TTC549 (cell line): Measurements from ENCODE around the gene CMTM8.

Experiments used
- FAIRE-seq: peaks from 2 replicates; lab custom pipeline; 2012; peaks lifted over from hg19 to GRCh38; lab: Jason Lieb, UNC

Gene CMTM8

DNA sequence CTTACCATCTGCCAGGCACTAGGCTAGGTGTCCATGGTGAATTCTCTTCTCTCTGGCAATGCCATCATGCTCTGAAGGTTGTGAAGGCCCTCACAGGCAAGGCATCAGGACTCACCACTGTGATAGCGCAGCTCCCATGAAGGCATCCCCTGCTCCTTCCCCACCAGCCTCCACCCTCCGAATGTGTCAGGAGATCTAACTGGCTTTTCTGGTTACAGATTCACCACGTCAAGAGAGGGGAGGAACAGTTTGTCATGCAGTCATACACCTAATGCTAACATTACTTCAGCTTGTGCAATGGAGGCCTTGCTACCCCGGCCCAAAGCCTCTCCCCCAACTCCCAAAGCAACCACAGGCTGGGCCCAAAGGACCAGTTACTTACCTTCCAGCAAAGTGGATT lies 8.9 kb upstream of the CMTM8 start:
- no peak for FAIRE-seq

DNA sequence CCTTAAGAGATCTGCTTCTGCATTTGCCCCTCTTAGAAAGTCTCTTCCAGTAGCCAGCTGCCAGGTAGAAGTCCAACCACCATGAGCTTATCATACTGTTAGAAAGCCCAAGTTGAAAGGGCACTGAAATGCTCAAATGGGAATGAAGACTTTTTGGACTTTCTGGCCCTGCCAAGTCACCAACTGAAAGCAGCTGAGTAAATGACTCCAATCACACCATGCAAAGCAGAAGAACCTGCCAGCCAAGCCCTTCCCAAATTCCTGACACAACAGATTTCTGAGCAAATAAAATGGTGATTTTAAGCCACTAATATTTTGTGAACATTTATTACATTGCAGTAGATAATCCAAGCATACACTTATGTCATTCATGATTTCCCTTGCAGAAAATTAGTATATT lies 2.1 kb upstream of the CMTM8 start:
- FAIRE-seq, result no peak

DNA sequence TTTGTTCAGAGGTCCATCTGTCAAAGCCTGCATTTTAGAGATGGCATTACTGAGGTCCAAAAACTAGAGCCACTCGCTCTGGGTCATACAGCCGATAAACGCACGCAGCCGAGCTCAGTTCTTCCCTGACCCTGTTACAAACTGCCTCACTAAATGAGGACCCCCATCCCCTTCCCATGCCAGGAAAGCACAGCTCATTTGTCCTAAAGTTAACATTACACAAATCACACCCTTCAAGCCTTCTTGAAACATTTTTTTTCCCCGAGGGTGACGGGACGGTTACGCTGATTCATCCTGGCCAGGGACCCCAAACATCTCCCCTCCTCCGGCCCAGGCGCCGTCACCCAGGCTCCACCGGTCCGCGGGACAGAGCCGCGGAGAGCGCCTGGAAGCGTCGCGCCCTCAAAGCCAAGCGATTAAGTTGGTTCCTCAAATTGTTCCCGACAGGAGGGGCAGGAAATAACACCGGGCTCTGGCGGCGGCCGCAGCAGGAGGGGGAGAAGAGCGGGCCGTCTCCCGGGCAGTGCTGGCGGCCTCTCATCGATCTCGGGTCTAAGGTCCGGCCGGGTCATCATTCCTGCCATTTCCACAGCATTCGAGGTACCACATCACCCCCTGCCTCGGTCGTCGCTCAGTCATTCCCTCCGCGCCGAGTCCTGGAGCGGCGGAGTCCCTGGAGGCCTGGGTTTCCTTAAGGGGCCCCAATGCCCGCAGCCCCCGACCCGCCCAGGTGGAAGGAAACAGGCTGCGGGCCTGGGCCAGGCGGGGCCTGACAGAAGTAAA lies 619 bp upstream of the CMTM8 start:
- FAIRE-seq, result no peak

DNA sequence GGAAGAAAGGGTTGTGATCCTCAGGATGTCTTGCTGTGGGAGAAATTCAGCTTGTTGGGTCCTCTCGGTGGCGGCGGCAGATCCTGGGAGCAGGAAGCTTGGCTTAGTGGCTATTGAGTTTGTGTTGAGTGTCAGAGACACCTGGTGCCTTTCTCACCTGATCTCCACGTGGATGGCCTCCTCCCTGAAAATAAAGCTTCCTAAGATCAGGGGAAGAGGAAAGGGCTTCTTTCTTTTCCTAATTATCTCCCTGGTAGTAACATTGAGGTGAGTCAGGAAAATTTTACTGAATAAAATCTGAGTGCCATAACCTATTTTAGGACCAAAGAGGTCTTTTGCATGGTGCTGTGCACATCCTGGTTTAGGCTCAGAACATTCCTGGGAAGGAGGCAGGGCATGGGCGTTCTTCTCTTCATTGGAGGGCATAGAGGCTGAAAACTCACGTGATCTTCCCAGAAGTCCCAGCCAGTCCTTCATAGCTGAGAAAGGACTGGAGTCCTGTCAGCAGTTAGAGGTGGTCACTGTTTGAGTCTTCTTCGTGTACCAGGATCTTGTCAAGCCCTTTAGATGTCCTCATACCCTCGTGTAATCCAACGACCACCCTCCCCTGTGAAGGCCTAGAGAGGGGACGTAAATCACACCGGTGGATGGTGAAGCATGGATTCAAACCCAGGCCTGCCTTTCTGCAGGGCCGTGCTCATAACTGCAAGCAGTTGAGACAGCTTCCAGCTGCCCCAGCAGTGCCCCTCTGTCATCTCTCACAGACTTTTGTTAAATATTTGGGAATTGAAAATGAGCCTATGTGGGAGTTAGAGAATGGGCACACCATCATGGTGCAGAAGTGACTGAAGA lies 1.1 kb downstream of the CMTM8 start:
- FAIRE-seq, result no peak

DNA sequence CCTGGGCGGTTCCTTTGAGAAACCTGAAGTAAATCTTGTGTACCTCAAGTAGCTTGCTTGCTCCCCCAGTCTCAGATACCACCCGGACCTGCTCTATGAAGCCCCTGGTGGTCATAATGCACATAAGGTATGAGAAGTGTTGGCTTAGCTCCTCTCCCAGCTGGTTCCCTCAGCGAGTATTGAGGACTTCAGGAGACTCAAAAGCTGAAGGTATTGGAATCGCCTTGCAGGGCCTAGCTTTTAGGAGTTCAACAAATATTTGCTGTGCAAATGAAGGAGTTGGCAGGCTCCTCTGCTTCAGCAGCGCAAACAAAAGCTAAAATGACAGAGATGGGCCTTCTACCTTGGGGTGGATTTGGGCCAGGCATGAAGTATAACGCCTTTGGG lies 1.7 kb downstream of the CMTM8 start:
- no peak for FAIRE-seq

DNA sequence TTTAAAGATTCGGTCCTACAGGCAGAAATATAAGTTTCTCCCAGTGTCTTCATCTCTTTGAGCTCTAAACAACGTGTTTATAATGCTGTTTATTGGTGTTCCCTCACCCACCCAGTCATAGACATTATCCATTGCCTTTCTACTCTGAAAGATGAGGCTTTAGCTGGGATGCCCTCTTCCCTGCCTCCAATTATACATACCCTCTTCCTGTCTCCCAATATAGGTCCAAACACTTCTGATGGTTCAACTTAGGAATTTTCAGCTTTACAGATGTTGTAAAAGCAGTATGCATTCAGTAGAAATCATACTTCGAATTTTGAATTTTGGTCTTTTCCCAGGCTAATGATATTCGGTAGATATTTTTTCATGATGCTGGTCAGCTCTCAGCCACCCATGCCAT lies 2.6 kb downstream of the CMTM8 start:
- FAIRE-seq, result no peak

DNA sequence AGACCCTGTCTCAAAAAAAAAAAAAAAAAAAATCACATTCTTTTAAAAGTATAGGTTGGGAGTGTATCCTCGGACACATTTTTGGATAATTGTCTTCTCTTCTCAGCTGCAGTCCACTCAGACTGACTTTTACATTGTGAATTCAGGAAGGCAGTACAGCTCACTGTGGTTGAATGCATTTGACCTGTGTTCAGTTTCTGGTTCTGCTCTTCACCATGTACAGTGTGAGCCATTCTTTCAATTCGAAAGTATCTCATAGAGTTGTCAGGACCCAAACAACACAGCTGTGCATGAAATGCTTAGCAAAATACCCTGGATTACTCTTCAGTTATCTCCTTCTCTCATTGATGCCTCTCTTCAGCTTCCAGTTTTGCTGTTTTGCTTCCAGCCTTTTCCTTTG lies 5.0 kb downstream of the CMTM8 start:
- no peak for FAIRE-seq

DNA sequence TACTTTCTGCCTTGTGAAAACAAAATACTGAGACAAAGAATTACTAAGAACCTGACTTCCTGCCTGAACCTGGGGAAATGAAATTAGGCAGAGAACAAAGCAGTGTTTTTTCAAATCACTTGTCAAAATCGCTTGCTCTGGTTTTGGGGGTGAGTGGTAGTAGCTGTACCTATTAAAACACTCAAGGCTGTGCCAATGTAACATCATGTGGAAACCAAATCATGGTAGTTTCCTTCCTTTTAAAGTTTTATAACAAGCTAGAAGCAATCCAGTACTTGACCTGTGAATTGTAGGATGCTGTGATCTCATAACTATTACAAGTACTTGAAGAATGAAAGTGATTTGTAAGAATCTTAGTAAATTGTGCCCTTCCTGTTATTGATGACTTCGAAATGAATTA lies 6.7 kb downstream of the CMTM8 start:
- FAIRE-seq, result no peak

DNA sequence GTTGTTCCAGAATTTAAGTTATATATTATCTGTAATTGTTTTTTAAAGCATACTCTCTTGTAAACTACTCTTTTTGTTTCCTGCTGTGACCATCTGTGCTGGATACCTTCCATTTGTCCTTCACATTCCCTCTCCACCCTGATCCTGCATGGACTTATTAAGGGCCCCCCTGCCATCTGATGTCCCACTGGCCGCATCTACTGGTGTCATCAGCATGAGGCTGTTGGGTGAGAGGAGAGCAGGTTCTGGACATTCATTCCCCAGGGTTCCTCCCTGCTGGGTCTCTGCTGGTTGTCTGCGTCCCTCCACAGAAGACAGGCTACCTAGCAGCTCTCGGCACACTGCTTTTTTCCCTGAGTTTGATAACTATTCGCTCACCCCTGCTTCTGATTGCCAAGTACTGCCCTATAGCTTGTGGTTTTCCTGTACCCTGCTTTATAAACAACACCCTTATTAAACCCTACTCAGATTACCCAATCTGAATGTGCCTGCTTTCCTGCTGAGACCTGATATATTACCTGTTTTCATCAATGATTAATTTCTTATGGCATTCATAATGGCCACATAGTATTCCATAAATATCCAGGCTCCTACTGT lies 7.7 kb downstream of the CMTM8 start:
- FAIRE-seq, result no peak

DNA sequence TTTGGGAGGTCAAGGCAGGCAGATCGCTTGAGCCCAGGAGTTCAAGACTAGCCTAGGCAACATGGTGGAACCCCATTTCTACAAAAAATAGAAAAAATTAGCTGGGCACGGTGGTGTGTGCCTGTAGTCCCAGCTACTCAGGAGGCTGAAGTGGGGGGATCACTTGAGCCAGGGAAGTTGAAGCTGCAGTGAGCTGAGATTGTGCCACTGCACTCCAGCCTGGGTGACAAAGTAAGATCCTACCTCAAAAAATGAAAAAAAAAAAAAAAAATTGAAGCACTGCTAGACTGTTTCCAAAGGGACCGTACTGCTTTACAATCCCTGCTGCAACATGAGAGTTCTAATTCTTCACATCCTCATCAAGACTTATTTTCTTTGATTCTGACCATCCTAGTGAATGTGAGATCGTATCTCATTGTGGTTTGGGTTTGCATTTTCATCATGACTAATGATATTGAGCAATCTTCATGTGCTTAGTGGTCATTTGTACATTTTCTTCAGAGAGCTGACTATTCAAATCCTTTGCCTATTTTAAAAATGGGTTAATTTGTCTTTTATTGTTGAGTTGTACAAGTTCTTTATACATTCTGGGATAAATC lies 10.8 kb downstream of the CMTM8 start:
- no peak for FAIRE-seq

DNA sequence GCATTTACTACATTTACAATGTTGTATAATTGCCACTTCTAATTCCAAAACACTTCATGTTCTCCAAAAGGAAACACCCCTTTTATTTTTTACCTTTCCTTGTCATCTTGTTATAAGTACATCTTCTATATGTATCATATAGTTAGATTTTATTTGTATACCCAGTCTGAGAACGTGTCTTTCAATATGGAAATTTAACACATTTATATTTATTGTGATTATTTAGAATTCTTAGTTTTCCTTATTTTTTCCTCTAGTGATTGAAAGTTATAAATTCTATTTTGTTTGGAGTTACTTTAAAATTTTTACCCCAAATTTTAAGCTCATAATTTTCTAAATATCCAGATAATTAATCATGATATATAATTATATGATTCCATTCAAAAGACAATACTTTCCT lies 15.8 kb downstream of the CMTM8 start:
- no peak for FAIRE-seq

DNA sequence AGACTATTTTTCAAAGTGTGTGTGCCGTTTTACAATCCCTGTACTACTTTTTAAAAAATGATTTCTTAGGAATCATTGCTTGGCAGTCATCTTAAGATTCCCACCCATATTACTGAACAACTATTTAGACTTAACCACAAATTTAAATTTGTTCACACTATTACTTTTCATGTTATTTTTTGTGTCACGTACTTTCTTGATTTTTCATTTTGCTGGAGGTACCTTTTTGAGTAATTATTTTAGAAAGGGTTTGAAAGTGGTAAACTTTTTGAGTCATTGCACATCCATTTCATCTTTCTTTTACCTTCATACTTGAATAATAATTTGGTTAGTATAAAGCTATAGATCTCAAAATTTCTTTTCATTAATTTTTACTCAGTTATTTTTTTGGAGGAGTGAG lies 16.9 kb downstream of the CMTM8 start:
- FAIRE-seq, result no peak

DNA sequence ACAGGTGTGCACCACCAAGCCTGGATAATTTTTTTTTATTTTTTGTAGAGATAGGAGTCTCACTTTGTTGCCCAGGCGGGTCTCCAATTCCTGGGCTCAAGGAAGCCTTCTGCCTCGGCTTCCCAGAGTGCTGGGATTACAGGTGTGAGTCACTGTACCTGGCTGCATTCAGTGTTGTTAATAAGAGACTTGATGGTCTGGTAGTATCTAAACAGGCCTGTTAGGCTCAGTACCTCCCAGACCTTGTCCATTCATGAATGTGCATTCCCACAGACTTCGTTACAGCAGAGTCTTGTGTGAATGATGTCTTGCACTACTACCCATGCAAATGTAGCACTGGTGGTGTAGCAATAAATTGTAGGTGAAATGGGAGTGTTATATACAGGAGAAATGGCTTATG lies 17.7 kb downstream of the CMTM8 start:
- FAIRE-seq, result no peak

DNA sequence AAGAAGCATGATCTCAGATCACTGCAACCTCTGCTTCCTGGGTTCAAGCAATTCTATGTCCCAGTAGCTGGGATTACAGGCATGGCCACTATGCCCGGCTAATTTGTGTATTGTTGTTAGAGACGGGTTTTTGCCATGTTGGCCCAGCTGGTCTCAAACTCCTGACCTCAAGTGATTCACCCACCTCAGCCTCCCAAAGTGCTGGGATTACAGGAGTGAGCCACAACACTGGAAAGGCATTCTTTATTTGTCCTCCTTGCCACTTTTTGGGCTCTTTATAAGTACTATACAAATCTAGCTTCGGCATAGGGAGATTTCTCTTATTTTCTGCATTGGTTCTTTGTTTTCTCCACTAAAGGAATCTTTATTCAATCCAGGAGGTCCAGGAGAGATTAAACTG lies 18.6 kb downstream of the CMTM8 start:
- no peak for FAIRE-seq

DNA sequence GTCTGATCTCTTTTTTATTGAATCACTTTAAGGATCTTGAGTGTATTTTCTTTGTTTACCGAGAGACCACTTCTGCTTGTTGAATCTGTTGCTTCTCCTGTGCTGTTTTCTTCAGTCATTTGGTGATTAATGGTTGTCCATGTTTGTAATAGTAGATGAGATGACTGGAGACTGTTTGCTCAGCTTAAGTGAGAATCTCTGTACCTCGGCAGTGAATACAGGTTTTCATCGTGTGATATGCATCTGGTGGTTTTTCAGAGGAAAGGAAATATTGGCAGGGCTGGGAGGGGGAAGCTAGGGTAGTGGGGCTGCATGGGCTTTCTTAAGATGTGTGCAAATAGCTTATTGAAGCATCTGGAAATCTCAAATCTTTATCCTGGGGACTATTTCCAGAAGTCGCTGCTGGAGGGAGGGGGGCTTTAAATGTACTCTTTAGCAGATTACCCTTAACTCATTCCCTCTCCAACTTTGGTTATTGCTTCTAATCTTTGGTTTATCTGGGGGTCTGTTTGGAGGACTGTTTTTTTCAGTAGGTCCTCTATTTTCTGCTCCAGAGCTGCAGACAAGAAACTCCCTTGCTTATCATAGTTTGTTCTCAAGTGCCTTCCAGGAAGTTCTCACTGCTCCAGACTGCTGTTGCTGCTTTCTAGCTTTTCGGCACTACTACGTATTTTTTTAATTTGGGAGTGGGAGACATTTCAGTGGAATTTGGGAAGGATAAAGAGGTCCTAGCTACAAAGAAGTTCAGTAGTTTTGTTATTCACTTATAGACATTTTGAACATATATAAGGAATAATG lies 19.4 kb downstream of the CMTM8 start:
- no peak for FAIRE-seq

DNA sequence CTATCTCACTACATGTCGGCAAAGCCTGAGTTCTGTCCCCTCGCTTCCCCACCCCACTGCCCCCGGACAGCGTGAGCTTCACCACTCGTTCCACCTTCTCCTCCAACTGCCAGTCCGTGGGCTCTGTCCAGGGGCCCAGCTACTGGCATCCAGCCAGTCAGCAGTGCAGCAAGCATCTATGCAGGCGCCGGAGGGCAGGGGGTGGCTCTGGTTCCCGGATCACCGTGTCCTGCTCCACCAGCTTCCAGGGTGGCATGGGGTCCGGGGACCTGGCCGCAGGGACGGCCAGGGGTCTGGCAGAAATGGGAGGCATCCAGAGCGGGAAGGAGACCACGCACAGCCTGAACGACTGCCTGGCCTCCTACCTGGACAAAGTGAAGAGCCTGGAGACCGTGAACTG lies 20.4 kb downstream of the CMTM8 start:
- FAIRE-seq, result no peak

DNA sequence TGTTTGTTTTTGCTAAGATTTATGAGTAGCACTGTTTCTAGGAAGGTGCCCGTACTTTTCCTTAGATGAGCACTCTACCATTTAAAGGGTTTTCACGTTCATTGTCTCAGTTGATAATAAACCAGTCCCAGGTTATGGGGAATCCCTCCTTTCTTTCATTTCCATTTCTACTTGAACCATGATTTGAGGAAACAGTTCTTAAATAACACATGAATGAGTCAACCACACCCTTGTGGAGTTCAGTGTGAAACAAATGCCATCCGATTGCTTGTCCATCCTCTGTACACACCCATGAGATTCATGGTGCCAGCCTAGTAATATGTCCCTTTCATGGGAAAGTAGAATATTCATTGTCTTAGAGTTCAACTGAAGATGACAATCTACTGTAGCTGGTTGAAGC lies 23.1 kb downstream of the CMTM8 start:
- FAIRE-seq, result no peak

DNA sequence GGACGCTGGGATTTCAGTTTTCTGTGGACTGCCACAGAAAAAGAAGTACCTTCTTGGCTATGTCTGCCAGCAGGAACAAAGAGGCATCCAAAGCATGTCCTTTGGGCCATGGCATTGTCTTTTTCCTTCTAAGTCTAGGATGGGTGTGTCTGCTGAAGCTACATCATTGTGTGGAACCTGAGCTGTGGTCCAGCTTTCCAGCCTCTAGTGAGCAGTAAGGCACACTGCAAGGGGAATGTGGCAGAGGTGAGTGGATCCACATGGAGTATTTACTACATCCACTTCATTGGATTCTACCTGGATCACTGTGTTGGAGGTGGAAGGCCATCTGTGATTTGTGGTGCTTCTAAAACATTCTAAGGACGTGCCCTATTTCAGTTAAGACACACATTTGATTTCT lies 23.7 kb downstream of the CMTM8 start:
- FAIRE-seq, result no peak

DNA sequence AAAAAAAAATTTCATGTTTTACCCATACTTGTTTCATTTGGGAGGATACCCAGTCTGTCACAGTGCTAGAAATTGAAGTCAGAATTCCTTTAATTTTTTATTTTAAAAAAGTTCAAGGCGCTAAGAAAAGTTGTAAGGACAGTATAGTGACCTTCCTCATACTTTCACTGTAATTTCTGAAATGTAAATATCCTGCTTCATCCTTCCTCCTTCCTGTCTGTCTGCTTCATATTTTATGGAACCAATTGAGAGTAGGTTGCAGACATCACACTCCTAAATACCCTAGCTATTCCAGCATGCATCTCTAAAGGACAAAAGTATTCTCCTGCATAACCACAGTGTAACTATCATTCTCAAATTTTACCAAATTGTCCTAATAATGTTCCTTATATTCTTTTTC lies 35.8 kb downstream of the CMTM8 start:
- FAIRE-seq, result no peak

DNA sequence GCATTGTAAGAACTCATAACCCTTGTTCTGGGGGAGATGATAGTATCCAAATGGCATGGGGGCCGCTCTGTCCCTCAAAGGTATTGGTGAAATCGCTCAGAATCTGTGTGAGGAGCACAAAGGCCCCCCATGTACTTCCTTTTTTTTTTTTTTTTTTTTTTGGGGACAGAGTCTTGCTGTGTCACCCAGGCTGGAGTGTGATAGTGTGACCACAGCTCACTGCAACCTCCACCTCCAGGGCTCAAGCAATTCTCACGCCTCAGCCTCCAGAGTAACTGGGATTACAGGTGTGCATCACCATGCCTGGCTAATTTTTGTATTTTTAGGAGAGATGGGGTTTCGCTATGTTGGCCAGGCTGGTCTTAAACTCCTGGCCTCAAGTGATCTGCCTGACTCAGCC lies 37.0 kb downstream of the CMTM8 start:
- FAIRE-seq, result no peak

DNA sequence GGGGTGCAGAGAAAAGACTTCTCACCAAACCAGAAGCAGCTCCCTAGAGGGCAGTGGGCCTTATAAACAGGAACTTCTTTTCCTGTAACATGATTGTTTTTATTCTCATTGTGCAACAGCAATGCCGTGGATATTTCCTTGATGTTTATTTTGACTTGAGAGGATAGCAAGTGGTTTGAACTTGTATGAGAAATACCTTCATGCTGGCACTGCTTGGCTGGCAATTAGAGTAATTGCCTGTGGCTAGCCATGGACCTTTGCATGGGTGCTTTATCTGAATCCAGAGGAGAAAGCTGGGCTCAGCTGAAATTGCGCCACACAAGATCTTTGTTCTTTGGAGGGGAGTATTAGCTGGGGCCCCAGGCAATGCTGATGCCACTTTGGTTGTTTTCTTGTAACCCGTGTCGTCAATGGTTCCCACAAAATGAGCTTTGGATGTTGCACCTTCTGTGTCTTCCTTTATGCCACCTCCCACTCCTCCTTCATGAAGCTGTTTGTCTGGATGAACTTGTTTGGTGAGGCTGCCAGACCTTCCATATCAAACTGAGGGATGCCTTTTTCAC lies 37.9 kb downstream of the CMTM8 start:
- FAIRE-seq, result no peak

DNA sequence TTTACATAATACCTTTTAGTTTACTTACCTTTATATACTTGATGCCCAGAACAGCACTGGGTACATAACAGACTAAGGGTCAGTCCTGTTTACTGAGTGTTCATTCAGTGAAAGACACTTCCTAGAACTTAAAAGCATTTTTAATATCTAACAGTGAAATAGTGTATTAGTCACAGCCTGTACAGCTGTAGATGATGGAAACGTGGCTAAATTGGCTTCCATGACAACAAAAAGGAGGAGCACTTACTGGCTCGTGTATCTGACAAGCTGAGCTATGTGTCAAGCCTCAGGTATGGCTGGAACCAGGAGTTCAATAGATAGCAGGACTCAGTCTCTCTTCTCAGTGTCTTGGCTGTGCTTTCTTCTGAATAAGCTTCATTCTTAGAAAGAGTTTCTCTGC lies 40.2 kb downstream of the CMTM8 start:
- no peak for FAIRE-seq
